ENCODE results near the gene TP53. TPM values are rescaled to one million over a fixed set of nuclear protein-coding genes. Genes with fewer than 3 reads are reported as not detected.
A peak's percentile ranks its signal among the peaks of the same experiment; 100 is the strongest.

Gene TP53
- total RNA-seq = 17.9 TPM
- polyA plus RNA-seq = 31.8 TPM

DNA sequence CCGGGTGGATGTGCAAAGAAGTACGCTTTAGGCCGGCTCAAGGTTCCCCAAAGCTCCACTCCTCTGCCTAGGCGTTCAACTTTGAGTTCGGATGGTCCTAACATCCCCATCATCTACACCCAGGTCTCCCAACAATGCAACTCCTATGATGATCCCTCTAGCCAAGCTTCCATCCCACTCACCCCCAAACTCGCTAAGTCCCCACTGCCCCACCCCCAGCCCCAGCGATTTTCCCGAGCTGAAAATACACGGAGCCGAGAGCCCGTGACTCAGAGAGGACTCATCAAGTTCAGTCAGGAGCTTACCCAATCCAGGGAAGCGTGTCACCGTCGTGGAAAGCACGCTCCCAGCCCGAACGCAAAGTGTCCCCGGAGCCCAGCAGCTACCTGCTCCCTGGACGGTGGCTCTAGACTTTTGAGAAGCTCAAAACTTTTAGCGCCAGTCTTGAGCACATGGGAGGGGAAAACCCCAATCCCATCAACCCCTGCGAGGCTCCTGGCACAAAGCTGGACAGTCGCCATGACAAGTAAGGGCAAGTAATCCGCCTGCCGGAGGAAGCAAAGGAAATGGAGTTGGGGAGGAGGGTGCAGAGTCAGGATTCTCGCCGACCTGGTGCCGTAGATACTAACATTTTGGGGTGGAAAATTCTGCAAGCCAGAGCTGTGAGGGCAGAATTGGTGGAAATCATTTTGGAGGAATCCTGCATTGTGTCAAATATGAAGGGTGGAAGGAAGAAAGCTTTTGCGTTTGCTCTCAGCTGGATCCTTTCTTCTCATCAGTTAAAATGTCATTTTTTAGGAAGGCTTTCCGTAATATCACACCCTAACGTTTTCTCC lies at the start of gene TP53:
Gene TP53, minus strand, starts transcription at position 419 of the 836 bp plus-strand sequence. CDS start 10,896 bp downstream, outside the sequence.
- no peaks in the 10 kb centered on the region for H3K4me1 ChIP-seq (ENCODE audit: insufficient read depth)
- WGBS = under 1% methylated on average over 30 of the region's 30 CpGs
- peak within 1 kb of the TSS; percentile 81 for H3K4me3 ChIP-seq (ENCODE audit: low read depth, low read length)
- H3K36me3 ChIP-seq (ENCODE audit: insufficient read depth) = no peaks in the 10 kb centered on the region
- H3K27ac ChIP-seq (ENCODE audit: low read depth) = peak within 1 kb of the TSS; percentile 77
- DNase-seq (ENCODE audit: extremely low spot score) = peak; percentile 92

- Histone ChIP-seq H3K4me1 (ENCODE audit: insufficient read depth) (no peaks in the 10 kb centered on the region), H3K27ac (ENCODE audit: low read depth) (no peak overlapping the region), H3K36me3 (ENCODE audit: insufficient read depth) (no peaks in the 10 kb centered on the region), H3K4me3 (ENCODE audit: low read depth, low read length) (no peak overlapping the region)
- no peak for DNase-seq (ENCODE audit: extremely low spot score)
- WGBS = 85% methylated on average over 14 of the region's 14 CpGs
Observed at GRCh38 chr17:7732981-7733539, 45.8 kb upstream of the TP53 start.

DNA sequence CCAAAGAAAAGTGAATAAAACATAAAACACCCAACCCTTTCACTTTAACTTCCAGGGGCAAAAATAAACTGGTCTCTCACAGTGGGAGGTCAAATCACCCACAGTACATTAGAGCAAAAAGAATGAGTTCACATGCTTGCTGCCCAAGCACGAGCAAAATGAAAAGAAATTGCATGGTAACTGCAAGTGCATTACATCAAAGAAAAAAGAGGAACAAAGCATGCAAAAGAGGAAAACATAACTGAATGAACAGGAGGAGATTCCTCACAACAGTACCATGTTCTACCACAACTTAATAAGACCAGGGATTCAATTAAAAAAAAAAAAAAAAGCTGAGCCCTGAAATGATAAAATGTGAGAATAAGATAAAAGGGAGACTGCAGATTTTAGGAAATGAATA lies 42.5 kb upstream of the TP53 start:
- 63% methylated on average over 1 of the region's 1 CpG for WGBS
- no peaks in the 10 kb centered on the region for H3K36me3 ChIP-seq (ENCODE audit: insufficient read depth)
- no peaks in the 10 kb centered on the region for H3K4me1 ChIP-seq (ENCODE audit: insufficient read depth)
- DNase-seq (ENCODE audit: extremely low spot score) = no peak
- no peak overlapping the region for H3K4me3 ChIP-seq (ENCODE audit: low read depth, low read length)
- no peak overlapping the region for H3K27ac ChIP-seq (ENCODE audit: low read depth)

GRCh38 chr17:7727886-7728285 lies 40.6 kb upstream of the TP53 start:
- Histone ChIP-seq H3K36me3 (ENCODE audit: insufficient read depth) (no peaks in the 10 kb centered on the region), H3K4me1 (ENCODE audit: insufficient read depth) (no peaks in the 10 kb centered on the region), H3K27ac (ENCODE audit: low read depth) (no peak overlapping the region), H3K4me3 (ENCODE audit: low read depth, low read length) (no peak overlapping the region)
- WGBS = 41% methylated on average over 3 of the region's 3 CpGs
- DNase-seq (ENCODE audit: extremely low spot score) = no peak

DNA sequence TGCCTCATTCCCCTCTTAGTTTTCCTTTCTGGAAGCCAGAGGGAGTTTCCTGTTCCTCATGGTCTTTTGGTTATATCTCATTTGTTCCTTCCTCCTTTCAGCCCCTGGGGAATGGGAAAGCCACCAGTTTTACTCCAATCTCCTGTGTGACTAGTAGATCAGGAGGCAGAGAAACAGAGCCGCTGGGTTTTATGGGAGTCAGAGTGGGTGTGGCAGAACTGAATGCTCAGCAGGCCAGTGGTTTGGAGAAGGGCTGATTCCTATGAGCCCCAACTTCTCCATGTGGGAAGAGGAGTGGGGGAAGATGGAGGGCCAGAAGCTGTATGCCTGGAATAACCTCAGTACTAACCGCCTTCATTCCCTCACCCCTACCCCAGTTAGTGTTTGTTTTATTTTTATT lies 34.3 kb upstream of the TP53 start:
- H3K27ac ChIP-seq (ENCODE audit: low read depth) = no peak overlapping the region
- no peak overlapping the region for H3K4me3 ChIP-seq (ENCODE audit: low read depth, low read length)
- no peaks in the 10 kb centered on the region for H3K36me3 ChIP-seq (ENCODE audit: insufficient read depth)
- no peaks in the 10 kb centered on the region for H3K4me1 ChIP-seq (ENCODE audit: insufficient read depth)
- DNase-seq (ENCODE audit: extremely low spot score) = no peak
- WGBS = 61% methylated on average over 2 of the region's 2 CpGs

DNA sequence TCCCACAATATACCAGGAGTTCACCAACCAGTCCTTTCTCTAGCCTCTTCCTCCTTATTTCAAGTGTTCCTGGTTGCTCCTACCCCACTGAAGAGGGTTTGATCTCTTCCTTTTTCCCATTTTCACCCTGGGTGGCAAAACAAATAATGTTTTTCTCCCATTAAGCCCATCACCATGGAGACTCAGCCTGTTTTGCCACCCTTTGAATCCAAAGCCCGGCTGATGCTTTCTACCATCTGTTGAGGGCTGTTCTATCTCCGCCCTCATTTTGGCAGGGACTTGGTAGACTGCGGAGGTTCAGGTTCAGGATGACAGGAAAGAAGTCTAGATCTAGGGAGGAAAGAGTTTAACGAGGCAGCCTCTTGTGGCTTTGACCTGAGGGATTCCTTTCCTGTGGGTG lies 32.8 kb upstream of the TP53 start:
- Histone ChIP-seq H3K36me3 (ENCODE audit: insufficient read depth) (no peaks in the 10 kb centered on the region), H3K4me1 (ENCODE audit: insufficient read depth) (no peaks in the 10 kb centered on the region), H3K27ac (ENCODE audit: low read depth) (no peak overlapping the region), H3K4me3 (ENCODE audit: low read depth, low read length) (no peak overlapping the region)
- DNase-seq (ENCODE audit: extremely low spot score) = no peak
- 30% methylated on average over 4 of the region's 4 CpGs for WGBS

GRCh38 chr17:7719661-7720060 lies 32.4 kb upstream of the TP53 start:
- no peak overlapping the region for H3K4me3 ChIP-seq (ENCODE audit: low read depth, low read length)
- H3K36me3 ChIP-seq (ENCODE audit: insufficient read depth) = no peaks in the 10 kb centered on the region
- H3K4me1 ChIP-seq (ENCODE audit: insufficient read depth) = no peaks in the 10 kb centered on the region
- 71% methylated on average over 9 of the region's 9 CpGs for WGBS
- H3K27ac ChIP-seq (ENCODE audit: low read depth) = no peak overlapping the region
- DNase-seq (ENCODE audit: extremely low spot score) = no peak

GRCh38 chr17:7717756-7718350 lies 30.6 kb upstream of the TP53 start:
- H3K4me3 ChIP-seq (ENCODE audit: low read depth, low read length) = peak overlapping the region; percentile 44
- no peaks in the 10 kb centered on the region for H3K36me3 ChIP-seq (ENCODE audit: insufficient read depth)
- H3K27ac ChIP-seq (ENCODE audit: low read depth) = no peak overlapping the region
- no peaks in the 10 kb centered on the region for H3K4me1 ChIP-seq (ENCODE audit: insufficient read depth)
- 6% methylated on average over 16 of the region's 16 CpGs for WGBS
- no peak for DNase-seq (ENCODE audit: extremely low spot score)

- DNase-seq (ENCODE audit: extremely low spot score) = peak; percentile 89
- Histone ChIP-seq H3K36me3 (ENCODE audit: insufficient read depth) (no peaks in the 10 kb centered on the region), H3K27ac (ENCODE audit: low read depth) (no peak within 1 kb of the TSS), H3K4me1 (ENCODE audit: insufficient read depth) (no peaks in the 10 kb centered on the region), H3K4me3 (ENCODE audit: low read depth, low read length) (peak within 1 kb of the TSS; percentile 44)
- under 1% methylated on average over 64 of the region's 64 CpGs for WGBS
Observed at GRCh38 chr17:7716901-7717755, 29.8 kb upstream of the TP53 start, which contains the start of gene DNAH2. TSS of gene DNAH2 (plus strand) at chr17:7717744. CDS start at chr17:7719735, 1,991 bp downstream.

DNA sequence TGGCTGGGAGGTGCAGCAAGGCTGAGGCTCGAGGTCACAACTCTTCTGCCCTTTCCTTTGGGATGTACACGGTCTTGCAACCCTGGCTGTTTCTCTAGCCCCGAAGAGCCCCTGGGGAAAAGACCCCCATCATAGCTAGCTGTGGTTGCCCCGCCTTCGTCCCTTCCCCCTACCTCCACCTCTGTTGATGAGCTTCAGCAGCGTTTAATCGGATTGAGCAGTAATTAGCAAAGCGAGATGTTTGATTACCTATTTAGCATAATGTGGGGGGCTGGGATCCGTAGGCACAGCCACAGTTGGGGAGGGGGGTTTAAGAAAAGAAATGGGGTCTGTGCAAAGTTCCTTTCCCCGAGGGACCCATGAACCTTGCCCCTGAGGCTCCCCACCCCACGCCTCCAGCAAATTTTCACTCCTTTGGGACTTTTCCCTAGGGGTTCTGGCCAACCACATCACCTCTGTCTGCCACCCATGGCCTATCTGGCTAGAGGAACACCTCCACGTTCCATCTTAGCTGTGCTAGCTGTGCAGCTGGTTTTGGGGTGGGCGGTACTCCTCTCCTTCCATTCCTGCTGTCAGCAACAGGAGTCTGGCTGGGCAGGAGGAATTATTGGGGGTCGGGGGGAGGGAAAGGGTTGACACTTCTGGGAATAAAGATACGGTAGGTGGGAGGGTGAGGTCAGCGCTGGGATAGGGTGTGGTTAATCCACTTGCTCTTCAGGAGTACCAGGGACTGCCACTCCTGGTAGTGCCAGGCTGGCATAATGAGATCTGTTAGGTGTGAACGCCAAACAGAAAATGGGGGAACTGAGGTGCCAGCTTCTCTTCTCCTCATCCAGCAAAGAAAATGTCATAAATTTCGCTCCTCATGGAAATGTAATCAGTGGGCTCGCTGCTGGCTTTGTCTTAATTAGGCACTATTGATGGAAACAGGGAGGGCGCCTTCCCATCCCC lies 28.9 kb upstream of the TP53 start:
- Histone ChIP-seq H3K36me3 (ENCODE audit: insufficient read depth) (no peaks in the 10 kb centered on the region), H3K4me1 (ENCODE audit: insufficient read depth) (no peaks in the 10 kb centered on the region), H3K4me3 (ENCODE audit: low read depth, low read length) (peak overlapping the region; percentile 44), H3K27ac (ENCODE audit: low read depth) (no peak overlapping the region)
- 34% methylated on average over 20 of the region's 20 CpGs for WGBS
- no peak for DNase-seq (ENCODE audit: extremely low spot score)

GRCh38 chr17:7714721-7715594 lies 27.7 kb upstream of the TP53 start:
- WGBS = 72% methylated on average over 10 of the region's 10 CpGs
- no peak for DNase-seq (ENCODE audit: extremely low spot score)

DNA sequence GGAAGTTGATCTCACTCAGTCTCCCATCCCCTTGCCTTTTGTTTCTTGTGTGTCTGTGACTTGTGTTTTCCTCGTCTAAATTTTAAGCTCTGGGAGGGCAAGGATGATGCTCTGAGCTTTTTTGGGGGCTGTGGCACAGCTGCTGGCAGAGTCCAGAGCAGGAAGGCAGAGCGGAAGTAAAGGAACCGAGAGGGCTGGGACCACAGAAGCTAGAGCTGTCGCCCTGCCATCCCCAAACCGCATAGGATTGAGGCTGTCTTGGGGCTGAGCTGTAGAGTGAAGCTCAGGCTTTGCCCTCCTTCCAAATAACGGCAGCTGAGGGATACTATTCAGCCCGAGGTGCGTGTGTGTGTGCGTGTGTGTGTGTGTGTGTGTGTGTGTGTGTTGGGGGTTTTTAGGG lies 26.5 kb upstream of the TP53 start:
- 23% methylated on average over 9 of the region's 9 CpGs for WGBS
- no peak overlapping the region for H3K4me3 ChIP-seq (ENCODE audit: low read depth, low read length)
- no peak overlapping the region for H3K27ac ChIP-seq (ENCODE audit: low read depth)
- H3K4me1 ChIP-seq (ENCODE audit: insufficient read depth) = no peaks in the 10 kb centered on the region
- H3K36me3 ChIP-seq (ENCODE audit: insufficient read depth) = no peaks in the 10 kb centered on the region
- no peak for DNase-seq (ENCODE audit: extremely low spot score)

More at GRCh38 chr17:7714721-7715594, 27.7 kb upstream of the TP53 start:
- Histone ChIP-seq H3K4me3 (ENCODE audit: low read depth, low read length) (no peak overlapping the region), H3K36me3 (ENCODE audit: insufficient read depth) (no peaks in the 10 kb centered on the region), H3K4me1 (ENCODE audit: insufficient read depth) (no peaks in the 10 kb centered on the region), H3K27ac (ENCODE audit: low read depth) (no peak overlapping the region)
